Neural progenitor cell (in vitro differentiated cells): ENCODE data around the gene ANKRD28.
"Not testable (repeated sequence)": the region's sequence is repeated elsewhere in the genome, so short reads cannot be mapped to it uniquely, and the experiment has no call there.

Experiments used
- EZH2 ChIP-seq: fragments of 200-600 bp; sonication (generic); IDR thresholded peaks from 2 replicates; pipeline ENCODE4 v1.6.1; 2017; ENCODE audit warnings: antibody characterized with exemption, mild to moderate bottlenecking, moderate library complexity
- TF ChIP-seq, protein P1 (sequence below): fragments of 200-600 bp; sonication (generic); IDR thresholded peaks from 2 replicates; pipeline ENCODE4 v1.5.1; 2017; ENCODE audit warnings: antibody characterized with exemption, mild to moderate bottlenecking

DNA sequence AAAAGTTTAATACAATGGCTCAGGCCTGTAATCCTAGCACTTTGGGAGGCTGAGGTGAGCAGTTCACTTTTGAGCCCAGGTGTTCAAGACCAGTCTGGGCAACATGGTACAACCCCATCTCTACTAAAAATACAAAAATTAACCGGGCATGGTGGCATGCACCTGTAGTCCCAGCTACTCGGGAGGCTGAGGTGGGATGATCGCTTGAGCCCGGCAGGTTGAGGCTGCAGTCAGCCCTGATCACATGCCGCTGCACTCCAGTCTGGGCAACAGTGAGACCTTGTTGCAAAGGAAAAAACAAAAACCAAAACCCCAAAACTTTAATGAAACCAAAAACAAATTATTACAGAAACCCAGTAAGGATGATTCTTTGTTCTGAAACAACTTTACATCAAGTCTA is 15.3 kb upstream of the ANKRD28 start:
- TF ChIP-seq, protein P1, sequence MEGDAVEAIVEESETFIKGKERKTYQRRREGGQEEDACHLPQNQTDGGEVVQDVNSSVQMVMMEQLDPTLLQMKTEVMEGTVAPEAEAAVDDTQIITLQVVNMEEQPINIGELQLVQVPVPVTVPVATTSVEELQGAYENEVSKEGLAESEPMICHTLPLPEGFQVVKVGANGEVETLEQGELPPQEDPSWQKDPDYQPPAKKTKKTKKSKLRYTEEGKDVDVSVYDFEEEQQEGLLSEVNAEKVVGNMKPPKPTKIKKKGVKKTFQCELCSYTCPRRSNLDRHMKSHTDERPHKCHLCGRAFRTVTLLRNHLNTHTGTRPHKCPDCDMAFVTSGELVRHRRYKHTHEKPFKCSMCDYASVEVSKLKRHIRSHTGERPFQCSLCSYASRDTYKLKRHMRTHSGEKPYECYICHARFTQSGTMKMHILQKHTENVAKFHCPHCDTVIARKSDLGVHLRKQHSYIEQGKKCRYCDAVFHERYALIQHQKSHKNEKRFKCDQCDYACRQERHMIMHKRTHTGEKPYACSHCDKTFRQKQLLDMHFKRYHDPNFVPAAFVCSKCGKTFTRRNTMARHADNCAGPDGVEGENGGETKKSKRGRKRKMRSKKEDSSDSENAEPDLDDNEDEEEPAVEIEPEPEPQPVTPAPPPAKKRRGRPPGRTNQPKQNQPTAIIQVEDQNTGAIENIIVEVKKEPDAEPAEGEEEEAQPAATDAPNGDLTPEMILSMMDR = not testable (repeated sequence)
- not testable (repeated sequence) for TF ChIP-seq EZH2
